SKM-1 treated with dmso at 0.1 percent for 144 hours (cell line): ENCODE results near the gene CCDC158.
"Not testable (repeated sequence)": the region's sequence is repeated elsewhere in the genome, so short reads cannot be mapped to it uniquely, and the experiment has no call there.

Experiments
- DNase-seq: peaks from one replicate; lab custom pipeline; 2025; ENCODE audit not compliant: unreplicated experiment; lab: John Stamatoyannopoulos, UW

Gene CCDC158

GRCh38 chr4:76282941-76283689 is 137.8 kb downstream of the CCDC158 start:
- DNase-seq, result no peak

GRCh38 chr4:76281594-76281993 is 139.3 kb downstream of the CCDC158 start:
- not testable (repeated sequence) for DNase-seq

- no peak for DNase-seq
These were observed 140.2 kb downstream of the CCDC158 start for GRCh38 chr4:76280488-76281441.

GRCh38 chr4:76279462-76279861 is 141.5 kb downstream of the CCDC158 start:
- DNase-seq, result no peak

- peak; percentile 50 for DNase-seq
These were observed 142.4 kb downstream of the CCDC158 start for GRCh38 chr4:76278583-76278982.

- no peak for DNase-seq
These were observed 143.3 kb downstream of the CCDC158 start for GRCh38 chr4:76277667-76278066.

GRCh38 chr4:76276813-76277212 is 144.1 kb downstream of the CCDC158 start:
- peak; percentile 64 for DNase-seq

GRCh38 chr4:76275486-76276124 is 145.3 kb downstream of the CCDC158 start:
- peak; percentile 30 for DNase-seq

- DNase-seq, result no peak
These were observed 147.9 kb downstream of the CCDC158 start for GRCh38 chr4:76272999-76273398.

- DNase-seq, result no peak
These were observed 148.4 kb downstream of the CCDC158 start for GRCh38 chr4:76272582-76272981.

GRCh38 chr4:76272073-76272472 is 148.9 kb downstream of the CCDC158 start:
- DNase-seq, result no peak

- DNase-seq, result no peak
These were observed 149.7 kb downstream of the CCDC158 start for GRCh38 chr4:76271248-76271647.

- DNase-seq, result no peak
These were observed 150.4 kb downstream of the CCDC158 start for GRCh38 chr4:76270244-76271175.

GRCh38 chr4:76267811-76268210 is 153.1 kb downstream of the CCDC158 start:
- no peak for DNase-seq

- no peak for DNase-seq
These were observed 154.3 kb downstream of the CCDC158 start for GRCh38 chr4:76266627-76267026.

GRCh38 chr4:76265631-76266218 is 155.2 kb downstream of the CCDC158 start:
- DNase-seq, result no peak
